HG03469 (cell line): Measurements from ENCODE around the gene LVRN.
"Not testable (repeated sequence)": the region's sequence is repeated elsewhere in the genome, so short reads cannot be mapped to it uniquely, and the experiment has no call there.

ENCODE experiments used
- ATAC-seq: cut with Tn5 transposase; IDR thresholded peaks from one replicate; pipeline ENCODE4 v1.9.1; 2021; ENCODE audit warnings: mild to moderate bottlenecking, moderate library complexity, moderate number of reproducible peaks; ENCODE audit not compliant: unreplicated experiment

Gene LVRN, protein sequence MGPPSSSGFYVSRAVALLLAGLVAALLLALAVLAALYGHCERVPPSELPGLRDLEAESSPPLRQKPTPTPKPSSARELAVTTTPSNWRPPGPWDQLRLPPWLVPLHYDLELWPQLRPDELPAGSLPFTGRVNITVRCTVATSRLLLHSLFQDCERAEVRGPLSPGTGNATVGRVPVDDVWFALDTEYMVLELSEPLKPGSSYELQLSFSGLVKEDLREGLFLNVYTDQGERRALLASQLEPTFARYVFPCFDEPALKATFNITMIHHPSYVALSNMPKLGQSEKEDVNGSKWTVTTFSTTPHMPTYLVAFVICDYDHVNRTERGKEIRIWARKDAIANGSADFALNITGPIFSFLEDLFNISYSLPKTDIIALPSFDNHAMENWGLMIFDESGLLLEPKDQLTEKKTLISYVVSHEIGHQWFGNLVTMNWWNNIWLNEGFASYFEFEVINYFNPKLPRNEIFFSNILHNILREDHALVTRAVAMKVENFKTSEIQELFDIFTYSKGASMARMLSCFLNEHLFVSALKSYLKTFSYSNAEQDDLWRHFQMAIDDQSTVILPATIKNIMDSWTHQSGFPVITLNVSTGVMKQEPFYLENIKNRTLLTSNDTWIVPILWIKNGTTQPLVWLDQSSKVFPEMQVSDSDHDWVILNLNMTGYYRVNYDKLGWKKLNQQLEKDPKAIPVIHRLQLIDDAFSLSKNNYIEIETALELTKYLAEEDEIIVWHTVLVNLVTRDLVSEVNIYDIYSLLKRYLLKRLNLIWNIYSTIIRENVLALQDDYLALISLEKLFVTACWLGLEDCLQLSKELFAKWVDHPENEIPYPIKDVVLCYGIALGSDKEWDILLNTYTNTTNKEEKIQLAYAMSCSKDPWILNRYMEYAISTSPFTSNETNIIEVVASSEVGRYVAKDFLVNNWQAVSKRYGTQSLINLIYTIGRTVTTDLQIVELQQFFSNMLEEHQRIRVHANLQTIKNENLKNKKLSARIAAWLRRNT

DNA sequence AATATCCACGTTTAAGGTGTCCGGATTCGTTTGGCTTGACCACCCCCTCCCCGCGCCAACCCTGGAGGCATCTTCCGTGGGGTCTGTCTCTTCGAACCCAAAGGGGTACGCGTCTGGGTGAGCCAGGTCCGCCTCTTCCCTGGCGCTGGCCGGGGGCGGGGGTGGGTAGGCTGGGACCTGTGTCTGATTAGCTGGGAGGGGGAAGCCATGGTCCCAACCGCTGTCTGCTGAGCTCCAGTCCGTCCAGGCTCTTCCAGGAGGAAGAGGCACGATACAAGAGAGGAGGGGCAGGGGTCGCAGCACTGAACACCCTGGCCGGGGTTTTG, at the start of gene LVRN:
Gene LVRN, plus strand, starts transcription at position 237 of the 326 bp plus-strand sequence. CDS start 143 bp downstream, outside the sequence.
- no peak for ATAC-seq

DNA sequence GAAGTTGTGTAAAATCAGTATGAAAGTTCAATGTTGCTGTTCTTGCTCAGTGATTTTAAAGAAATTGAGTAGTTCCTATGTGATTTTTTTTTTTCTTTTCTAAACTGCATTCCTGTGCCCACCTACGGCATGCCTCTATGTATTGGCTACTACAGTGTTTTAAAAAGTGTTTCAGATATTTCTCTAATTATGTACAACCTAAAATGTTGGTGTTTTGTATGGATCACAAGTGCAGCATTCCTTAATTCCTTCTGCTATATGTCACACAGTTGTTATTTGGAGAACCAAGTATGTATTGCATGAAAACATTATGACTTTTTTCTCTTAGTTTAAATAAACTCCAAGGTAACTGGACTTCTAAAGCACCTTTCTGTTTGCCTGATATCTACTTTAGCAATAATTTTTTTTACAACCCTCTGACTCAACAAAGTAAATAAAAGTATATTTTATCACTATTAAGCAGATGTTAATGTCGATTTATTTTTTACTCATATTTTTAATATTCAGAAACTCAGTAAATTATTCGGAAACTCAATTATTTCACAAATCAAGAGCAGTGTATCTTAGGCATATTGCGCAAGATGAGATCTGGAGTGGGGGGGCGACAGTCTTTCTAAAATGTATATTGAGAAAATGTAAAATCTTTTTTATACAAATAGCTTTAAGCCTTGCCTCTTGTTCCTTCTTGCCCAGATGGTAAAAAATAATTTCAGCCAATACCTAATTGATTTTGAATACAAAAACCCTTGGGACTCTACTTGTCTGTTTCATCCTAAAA, 48.5 kb upstream of the LVRN start:
- ATAC-seq = not testable (repeated sequence)

DNA sequence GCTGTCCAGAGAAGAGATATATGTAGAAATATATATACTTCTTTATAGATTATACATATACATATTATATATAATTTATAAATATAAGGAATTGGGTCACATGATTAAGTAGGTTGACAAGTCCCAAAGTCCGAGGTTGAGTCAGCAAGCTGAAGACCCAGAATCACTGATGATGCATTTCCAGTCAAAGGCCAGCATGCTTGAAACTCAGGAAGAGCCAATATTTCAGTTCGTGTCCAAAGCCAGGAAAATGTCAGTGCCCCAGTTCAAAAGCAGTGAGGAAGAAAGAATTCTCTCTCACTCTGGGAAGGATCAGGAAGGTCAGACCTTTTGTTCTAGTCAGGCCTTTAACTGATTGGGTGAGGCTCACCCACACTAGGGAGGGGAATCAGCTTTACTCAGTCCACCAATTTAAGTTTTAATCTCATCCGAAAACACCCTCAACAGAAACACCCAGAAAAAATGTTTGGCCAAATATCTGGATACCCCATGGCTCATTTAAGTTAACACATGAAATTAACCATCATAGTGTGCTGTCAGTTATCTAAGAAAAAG, 42.0 kb upstream of the LVRN start:
- ATAC-seq = no peak

GRCh38 chr5:115928578-115929407, 33.5 kb upstream of the LVRN start:
- not testable (repeated sequence) for ATAC-seq

DNA sequence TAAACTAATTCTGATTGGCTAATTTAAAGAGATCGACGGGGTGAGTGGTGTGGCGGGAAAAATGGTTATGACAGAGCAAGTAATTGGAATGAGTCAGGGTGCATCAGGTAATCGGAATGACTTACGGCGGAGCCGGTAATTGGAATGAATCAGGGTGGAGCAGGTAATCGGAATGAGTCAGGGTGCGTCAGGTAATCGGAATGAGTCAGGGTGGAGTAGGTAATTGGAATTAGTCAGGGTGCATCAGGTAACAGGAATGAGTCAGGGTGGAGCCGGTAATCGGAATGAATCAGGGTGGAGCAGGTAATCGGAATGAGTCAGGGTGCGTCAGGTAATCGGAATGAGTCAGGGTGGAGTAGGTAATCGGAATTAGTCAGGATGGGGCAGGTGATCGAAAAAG, 32.1 kb upstream of the LVRN start:
- ATAC-seq = not testable (repeated sequence)

- no peak for ATAC-seq
Measured at GRCh38 chr5:115930630-115931337, 31.5 kb upstream of the LVRN start.

- ATAC-seq = no peak
Measured at GRCh38 chr5:115932991-115933390, 29.3 kb upstream of the LVRN start.

DNA sequence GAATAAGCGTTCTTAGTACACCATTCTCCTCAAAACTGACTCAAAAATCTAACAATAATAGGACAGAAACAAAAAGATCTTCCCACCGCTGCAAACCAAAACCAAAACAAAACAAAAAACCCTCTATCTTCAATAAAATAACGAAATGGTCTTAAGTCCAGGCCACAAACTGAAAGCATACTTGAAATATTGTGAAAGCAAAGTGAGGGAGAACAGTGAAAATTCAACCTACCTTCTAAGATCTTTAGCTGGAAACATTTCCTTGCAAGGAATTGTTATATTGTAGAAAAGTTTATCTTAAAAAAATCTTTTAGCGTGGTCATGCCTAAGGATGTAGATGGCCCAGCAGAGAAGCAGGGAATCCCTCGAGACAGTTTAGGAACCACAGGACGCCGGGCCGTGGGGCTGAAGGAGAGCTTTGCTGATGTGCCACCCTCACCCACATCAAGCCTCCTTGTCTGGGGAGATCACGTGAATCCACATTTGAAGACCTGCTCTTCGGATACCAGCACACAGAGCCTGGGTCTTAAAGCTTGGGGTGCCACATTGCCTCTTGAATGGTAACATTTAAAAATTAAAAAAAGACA, 27.8 kb upstream of the LVRN start:
- no peak for ATAC-seq

DNA sequence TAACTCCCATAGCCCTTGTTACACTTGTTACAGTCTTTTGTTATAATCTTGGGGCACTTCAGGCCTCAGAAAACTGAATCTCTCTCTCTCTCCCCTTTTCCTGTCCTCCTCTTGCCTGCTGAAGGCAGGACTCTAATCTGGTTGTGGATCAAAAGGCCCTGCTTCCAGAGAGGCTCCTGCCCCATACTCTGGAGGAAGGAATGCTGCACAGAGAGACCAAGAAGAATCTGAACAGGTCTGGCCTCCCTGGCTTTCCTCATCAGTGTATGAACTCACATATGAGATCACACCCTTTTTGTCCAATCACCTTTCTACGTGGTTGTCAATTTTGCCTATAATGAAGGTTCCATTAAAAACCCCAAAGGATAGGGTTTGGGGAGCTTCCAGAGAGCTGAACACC, 26.2 kb upstream of the LVRN start:
- ATAC-seq = no peak

DNA sequence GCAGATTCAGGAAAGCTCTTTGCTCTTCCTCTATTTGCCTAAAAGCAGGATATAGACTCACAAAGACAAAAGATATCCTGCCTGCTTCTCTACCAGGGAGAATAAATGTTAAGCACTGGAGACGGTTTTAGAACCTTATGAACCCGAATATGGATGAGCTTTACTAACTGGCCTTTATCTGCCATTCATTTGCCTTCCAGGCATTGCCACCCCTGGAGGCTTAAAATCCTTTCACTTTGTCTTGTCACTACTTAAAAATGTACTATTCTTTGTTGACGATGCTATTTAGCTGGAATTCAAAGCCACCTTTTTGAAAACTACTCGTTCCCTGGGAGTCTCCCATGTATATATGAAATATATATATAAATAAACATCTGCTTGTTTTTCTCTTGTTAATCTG, 23.2 kb upstream of the LVRN start:
- ATAC-seq = no peak

DNA sequence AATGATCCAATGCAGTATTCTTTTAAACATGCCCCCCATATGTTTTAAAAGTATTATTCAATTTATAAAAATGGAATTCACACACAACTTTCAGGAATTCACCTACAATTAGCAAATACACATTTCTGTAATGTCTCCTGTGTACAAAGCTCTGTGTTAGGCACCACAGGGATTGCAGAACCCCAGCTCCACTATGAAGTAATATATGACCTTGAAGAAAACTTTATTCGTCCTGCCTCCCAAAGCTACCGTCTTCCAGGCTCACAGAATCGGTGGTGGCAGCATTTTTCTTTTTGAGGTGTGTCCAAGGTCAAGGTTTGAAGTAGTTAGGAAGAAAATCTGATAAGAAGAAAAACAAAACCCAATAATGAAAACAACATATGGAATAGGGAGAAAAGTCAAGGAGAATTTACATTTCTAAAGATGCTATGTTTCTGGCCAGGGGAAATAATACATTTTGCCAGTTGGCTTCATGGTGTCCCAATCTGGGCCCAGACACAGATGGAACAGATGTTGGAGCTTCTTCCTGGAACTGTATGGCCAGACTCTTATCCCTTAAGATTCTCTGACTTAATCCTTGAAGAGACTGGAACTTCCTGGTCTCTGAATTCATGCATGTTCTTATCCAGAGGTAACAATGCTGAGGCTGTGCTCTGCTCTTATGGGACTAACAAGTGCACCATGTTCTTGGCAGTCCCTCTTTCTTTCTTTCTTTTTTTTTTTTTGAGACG, 22.0 kb upstream of the LVRN start:
- ATAC-seq = no peak

DNA sequence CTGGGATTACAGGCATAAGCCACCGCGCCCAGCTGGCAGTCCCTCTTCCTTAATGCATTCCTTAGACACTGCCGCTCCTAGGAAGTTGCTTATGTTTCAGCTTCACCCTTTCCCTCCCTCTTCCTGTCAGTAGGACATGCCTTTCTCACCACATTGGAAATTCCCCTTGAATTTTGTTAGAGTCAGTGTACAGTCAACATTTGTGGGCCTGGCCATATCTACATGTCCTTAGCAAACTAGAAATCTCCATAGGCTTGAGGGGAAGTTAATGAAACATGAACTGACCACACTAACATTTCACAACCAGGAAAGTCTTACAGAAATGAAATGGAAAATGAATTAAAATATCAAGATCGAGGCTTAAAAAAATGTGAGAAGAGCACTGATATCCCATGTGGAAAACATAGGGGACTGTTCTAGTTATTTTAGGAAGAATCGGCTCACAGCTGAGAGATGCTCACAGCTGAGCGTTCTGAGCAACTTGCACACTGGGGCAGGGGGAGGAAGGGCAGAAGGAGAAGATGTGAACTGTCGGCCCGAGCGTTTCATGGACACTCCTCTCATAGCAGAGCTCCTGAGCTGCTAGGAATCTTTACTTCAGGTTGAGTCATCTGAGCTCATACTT, 21.1 kb upstream of the LVRN start:
- ATAC-seq = no peak

GRCh38 chr5:115944501-115944900, 17.8 kb upstream of the LVRN start:
- ATAC-seq = no peak

DNA sequence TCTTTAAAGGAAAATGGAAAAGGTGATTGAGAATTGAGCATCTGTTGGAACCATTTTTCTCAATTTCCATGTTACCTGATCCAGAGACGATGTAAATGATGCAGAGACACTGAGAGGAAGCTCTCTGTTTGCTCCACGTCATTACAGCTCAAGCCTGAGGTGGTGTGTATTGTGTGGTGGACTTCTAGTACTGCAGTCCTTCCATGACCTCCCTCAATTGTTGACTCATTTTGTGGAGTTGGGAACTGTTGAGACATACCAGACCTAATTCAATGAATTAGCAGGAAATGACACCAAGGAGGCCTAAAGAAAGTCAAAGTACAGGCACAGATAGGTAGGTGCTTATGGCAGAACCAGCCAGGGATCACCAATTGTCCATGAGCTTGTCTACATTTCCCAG, 15.6 kb upstream of the LVRN start:
- ATAC-seq = no peak

- no peak for ATAC-seq
Measured at GRCh38 chr5:115947260-115947659, 15.0 kb upstream of the LVRN start.

DNA sequence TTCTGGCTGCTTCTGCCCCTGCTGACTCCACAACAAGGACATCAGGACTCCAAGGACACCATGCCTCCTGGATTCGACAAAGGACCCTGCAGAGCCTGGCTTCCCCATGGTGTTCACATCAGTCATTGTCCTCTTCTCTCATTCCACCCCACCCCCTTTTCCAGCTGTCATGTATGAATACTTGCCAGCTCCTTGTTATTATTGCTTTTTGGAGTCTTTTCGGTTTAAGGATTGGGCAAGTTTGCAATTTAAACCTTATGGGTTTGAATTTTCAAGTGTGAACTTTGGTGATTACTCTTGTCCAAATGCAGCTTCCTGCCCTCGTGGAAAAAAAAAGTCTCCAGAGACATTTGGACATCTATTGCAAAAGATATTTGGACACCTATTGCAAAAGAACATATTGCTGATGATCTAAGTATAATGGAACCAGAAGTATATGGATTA, 14.2 kb upstream of the LVRN start:
- no peak for ATAC-seq

DNA sequence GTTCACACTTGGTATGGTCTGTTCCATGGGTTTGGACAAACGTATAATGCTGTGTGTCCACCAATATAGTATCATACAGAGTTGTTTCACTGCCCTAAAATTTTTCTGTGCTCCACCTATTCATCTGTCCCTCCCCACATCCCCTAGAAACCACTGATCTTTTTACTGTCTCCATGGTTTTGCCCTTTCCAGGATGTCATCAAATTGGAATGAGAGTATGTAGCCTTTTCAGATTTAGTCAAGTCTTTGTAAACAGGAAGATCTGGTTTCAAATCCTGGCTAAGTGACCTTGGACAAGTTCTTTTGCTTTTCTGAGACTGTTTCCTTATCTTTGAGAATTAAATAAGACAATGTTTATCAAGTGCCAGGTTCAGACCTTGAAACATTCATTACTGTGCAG, 13.2 kb upstream of the LVRN start:
- ATAC-seq = no peak

- no peak for ATAC-seq
Measured at GRCh38 chr5:115952588-115952987, 9.7 kb upstream of the LVRN start.
